GM12878 (cell line): ENCODE results near the gene JCHAIN. TPM values are rescaled to one million over a fixed set of nuclear protein-coding genes. Genes with fewer than 3 reads are reported as not detected.
A peak's percentile ranks its signal among the peaks of the same experiment; 100 is the strongest.

ENCODE experiments used
- BCLAF1 ChIP-seq: fragments of 450-650 bp; IDR thresholded peaks from 2 replicates; pipeline ENCODE4 v1.6.1; 2017; ENCODE audit warnings: antibody characterized with exemption, mild to moderate bottlenecking, moderate library complexity
- CEBPB ChIP-seq, 2 experiments: fragments of 150-350 bp in 1 of 2; IDR thresholded peaks; 2 replicates each; pipeline ENCODE4 v1.6.1; 2012 to 2014; ENCODE audit warnings: low read depth in 2 of 2, low read length in 2 of 2, borderline replicate concordance in 1 of 2, inconsistent platforms in 1 of 2
- CHD1 ChIP-seq: IDR thresholded peaks from 2 replicates; pipeline ENCODE4 v1.6.1; 2012; ENCODE audit warnings: low read depth, low read length, improper control_type of control experiment
- CHD4 ChIP-seq: fragments of 200-600 bp; sonication (generic); IDR thresholded peaks from 2 replicates; pipeline ENCODE4 v1.6.1; 2016; ENCODE audit warnings: mild to moderate bottlenecking
- CTCF ChIP-seq, 3 experiments: IDR thresholded peaks in 2 of 3; conservative IDR thresholded peaks in 1 of 3; 2 replicates each; pipeline ENCODE4 v1.5.1; 2011; ENCODE audit warnings: low read depth in 3 of 3, low read length in 3 of 3, mild to moderate bottlenecking in 3 of 3, control low read depth in 2 of 3, moderate library complexity in 2 of 3, inconsistent platforms in 1 of 3, mixed read lengths in 1 of 3; ENCODE audit not compliant: control insufficient read depth in 2 of 3, insufficient read depth in 1 of 3; ENCODE audit errors: extremely low read depth in 1 of 3
- CUX1 ChIP-seq: IDR thresholded peaks from 2 replicates; pipeline ENCODE4 v1.6.1; 2012; ENCODE audit warnings: improper control_type of control experiment, low read depth, low read length; ENCODE audit not compliant: insufficient replicate concordance
- ESRRA ChIP-seq: IDR thresholded peaks from 2 replicates; pipeline ENCODE4 v1.6.1; 2012; ENCODE audit warnings: mild to moderate bottlenecking, low read length, improper control_type of control experiment
- ETV6 ChIP-seq, 2 experiments: fragments of 450-650 bp in 1 of 2; IDR thresholded peaks in 1 of 2; conservative IDR thresholded peaks in 1 of 2; 2 replicates each; pipeline ENCODE4 v1.6.1; 2014; ENCODE audit warnings: antibody characterized with exemption in 1 of 2, borderline replicate concordance in 1 of 2, low read depth in 1 of 2, mild to moderate bottlenecking in 1 of 2, moderate library complexity in 1 of 2
- EZH2 ChIP-seq: IDR thresholded peaks from 2 replicates; pipeline ENCODE4 v1.6.1; 2012; ENCODE audit warnings: low read depth, mild to moderate bottlenecking, control low read depth, inconsistent platforms, low read length, borderline replicate concordance; ENCODE audit not compliant: control insufficient read depth
- HDAC2 ChIP-seq: fragments of 200-600 bp; sonication (generic); IDR thresholded peaks from 2 replicates; pipeline ENCODE4 v1.6.1; 2017
- IRF5 ChIP-seq: fragments of 450-650 bp; IDR thresholded peaks from 2 replicates; pipeline ENCODE4 v1.6.1; 2017; ENCODE audit warnings: borderline replicate concordance
- MAX ChIP-seq: IDR thresholded peaks from 2 replicates; pipeline ENCODE4 v1.6.1; 2012; ENCODE audit warnings: low read depth, low read length, improper control_type of control experiment
- MTA3 ChIP-seq: IDR thresholded peaks from 2 replicates; pipeline ENCODE4 v1.6.1; 2012; ENCODE audit warnings: low read length, inconsistent platforms, borderline replicate concordance
- NR2F1 ChIP-seq: fragments of 450-650 bp; conservative IDR thresholded peaks from 2 replicates; pipeline ENCODE4 v1.6.1; 2017; ENCODE audit warnings: mild to moderate bottlenecking
- SIX5 ChIP-seq: IDR thresholded peaks from 2 replicates; pipeline ENCODE4 v1.6.1; 2011; ENCODE audit warnings: mild to moderate bottlenecking, low read depth, low read length, moderate library complexity; ENCODE audit not compliant: severe bottlenecking
- TARDBP ChIP-seq: IDR thresholded peaks from 2 replicates; pipeline ENCODE4 v1.6.1; 2016; ENCODE audit warnings: borderline replicate concordance
- TCF7 ChIP-seq: IDR thresholded peaks from 2 replicates; pipeline ENCODE4 v1.6.1; 2014; ENCODE audit warnings: antibody characterized with exemption, borderline replicate concordance
- YBX1 ChIP-seq: fragments of 450-650 bp; IDR thresholded peaks from 2 replicates; pipeline ENCODE4 v1.6.1; 2016; ENCODE audit warnings: antibody characterized with exemption
- polyA plus RNA-seq, 11 experiments: library from polyadenylated mRNA; depleted of rRNA in 4 of 11; unstranded in 6 of 11; stranded (reverse) in 5 of 11; fragments of >200 nt; fragmentation: Nextera tagmentation in 4 of 11; fragmentation: Illumina TruSeq in 1 of 11; extraction: Ambion mirVana in 4 of 11; extraction: Trizol in 1 of 11; gene quantifications; 1 replicate in 1 of 11; 2 replicates in 10 of 11; pipeline versions ENCODE4 v1.2.1 to v1.2.3, GENCODE V29; 2011 to 2016; ENCODE audit warnings: inconsistent platforms in 2 of 11, missing spikeins in 2 of 11, low read depth in 1 of 11
- total RNA-seq, 4 experiments: library from RNA; depleted of rRNA in 3 of 4; stranded (reverse); fragments of >200 nt in 3 of 4; fragmentation: Illumina TruSeq in 1 of 4; extraction: Trizol in 1 of 4; gene quantifications; 2 replicates each; pipeline versions ENCODE4 v1.2.1 to v1.2.3, GENCODE V29; 2013 to 2021

The JCHAIN gene
- total and polyA plus RNA-seq, 10 of the 15 experiments (the other 5 are each of a cell fraction or from before 2014, with no cell fraction given): 188 to 1,045 (median 486) TPM

- TF ChIP-seq CUX1: no peak
- no peak for TF ChIP-seq YBX1
- no peak for TF ChIP-seq CHD1
- peak; percentile 55; the same call in 1 of the 2 replicates for TF ChIP-seq NR2F1
- no peak for TF ChIP-seq HDAC2
- no peak for TF ChIP-seq BCLAF1
- TF ChIP-seq MTA3: peak; percentile 75; the same call in 1 of the 2 replicates
- TF ChIP-seq TCF7: peak; percentile 54; the same call in 1 of the 2 replicates
- no peak for TF ChIP-seq CHD4
- no peak for TF ChIP-seq IRF5
- TF ChIP-seq CEBPB (IDR thresholded peaks at IDR 0.05; ENCODE audit: borderline replicate concordance in 1 of 2, low read depth in 2 of 2, low read length in 2 of 2): 0 out of 4 replicates have a peak, but pooled peaks of 1 of the 2 experiments have one; percentile 67
- TF ChIP-seq TARDBP: no peak
- TF ChIP-seq ETV6 (conservative IDR thresholded peaks at IDR 0.05 in 1 of 2, IDR thresholded peaks at IDR 0.05 in 1 of 2; ENCODE audit: borderline replicate concordance in 1 of 2, low read depth in 1 of 2): peak in 1 of 2 experiments; percentile 86; a peak in 2 of 4 replicates
- TF ChIP-seq ESRRA: no peak
- TF ChIP-seq CTCF (IDR thresholded peaks at IDR 0.05 in 2 of 3, conservative IDR thresholded peaks at IDR 0.05 in 1 of 3; ENCODE audit: control insufficient read depth in 2 of 3, extremely low read depth in 1 of 3, insufficient read depth in 1 of 3, low read depth in 3 of 3, low read length in 3 of 3): no peak
- no peak for TF ChIP-seq SIX5
- TF ChIP-seq EZH2: no peak
- no peak for TF ChIP-seq MAX
These were observed 12.2 kb upstream of the JCHAIN start (continued) for GRCh38 chr4:70678383-70678999.
